Neural cell (in vitro differentiated cells): ENCODE data around the gene HTR2B. TPM values are rescaled to one million over a fixed set of nuclear protein-coding genes. Genes with fewer than 3 reads are reported as not detected.

ENCODE experiments used
- H2AFZ ChIP-seq: fragments of 200-600, 300-800 bp; sonication (generic), shearing (Covaris generic); 2 replicates; pipeline ENCODE4 v1.6.0; 2014; ENCODE audit warnings: low read depth, mild to moderate bottlenecking, antibody characterized with exemption, low read length, moderate library complexity
- H3F3A ChIP-seq: fragments of 200-600 bp; shearing (Covaris generic); 2 replicates; pipeline ENCODE4 v1.6.1; 2016; ENCODE audit warnings: mild to moderate bottlenecking, moderate library complexity, mixed read lengths, antibody characterized with exemption, low read length; ENCODE audit not compliant: insufficient read depth, poor library complexity, severe bottlenecking
- H3K27ac ChIP-seq: fragments of 200-600, 300-800 bp; sonication (generic), shearing (Covaris generic); 2 replicates; pipeline ENCODE4 v1.5.1; 2014; ENCODE audit warnings: mild to moderate bottlenecking, low read length, moderate library complexity
- H3K27me3 ChIP-seq: fragments of 300-800, 200-600 bp; sonication (generic), shearing (Covaris generic); 2 replicates; pipeline ENCODE4 v1.6.0; 2014; ENCODE audit warnings: mild to moderate bottlenecking, low read depth, low read length, moderate library complexity; ENCODE audit not compliant: insufficient read depth
- H3K36me3 ChIP-seq: fragments of 300-800, 200-600 bp; sonication (generic), shearing (Covaris generic); 2 replicates; pipeline ENCODE4 v1.5.1; 2014; ENCODE audit warnings: mild to moderate bottlenecking, antibody characterized with exemption, low read length, moderate library complexity; ENCODE audit not compliant: insufficient read depth
- H3K4me2 ChIP-seq: fragments of 300-800, 200-600 bp; sonication (generic), shearing (Covaris generic); 2 replicates; pipeline ENCODE4 v1.6.0; 2014; ENCODE audit warnings: mild to moderate bottlenecking, low read length
- H3K4me3 ChIP-seq: fragments of 300-800, 200-600 bp; sonication (generic), shearing (Covaris generic); 2 replicates; pipeline ENCODE4 v1.5.1; 2014; ENCODE audit warnings: mild to moderate bottlenecking, low read length, moderate library complexity
- H3K79me2 ChIP-seq: fragments of 200-600 bp; shearing (Covaris generic); replicated peaks from 2 replicates; pipeline ENCODE4 v1.6.0; 2014; ENCODE audit warnings: mild to moderate bottlenecking, low read length, moderate library complexity; ENCODE audit not compliant: insufficient read depth
- H3K9ac ChIP-seq: fragments of 300-800, 200-600 bp; sonication (generic), shearing (Covaris generic); 2 replicates; pipeline ENCODE4 v1.6.1; 2016; ENCODE audit warnings: mild to moderate bottlenecking, low read length, mixed read lengths
- H3K9me2 ChIP-seq: fragments of 200-600 bp; shearing (Covaris generic); 2 replicates; pipeline ENCODE4 v1.6.1; 2016; ENCODE audit warnings: mild to moderate bottlenecking, low read length, mixed read lengths; ENCODE audit not compliant: insufficient read depth
- H3K9me3 ChIP-seq: fragments of 200-600, 300-800 bp; sonication (generic), shearing (Covaris generic); 2 replicates; pipeline ENCODE4 v1.6.1; 2016; ENCODE audit warnings: mild to moderate bottlenecking, mixed run types, low read length, moderate library complexity, mixed read lengths
- H4K20me1 ChIP-seq: fragments of 200-600 bp; shearing (Covaris generic); 2 replicates; pipeline ENCODE4 v1.6.1; 2016; ENCODE audit warnings: mild to moderate bottlenecking, mixed run types; ENCODE audit not compliant: insufficient read depth
- CTCF ChIP-seq: fragments of 450-650 bp; IDR thresholded peaks from 2 replicates; pipeline ENCODE4 v1.5.1; 2014; ENCODE audit warnings: antibody characterized with exemption, mild to moderate bottlenecking, moderate library complexity; ENCODE audit not compliant: poor library complexity, severe bottlenecking
- EP300 ChIP-seq: fragments of 450-650 bp; conservative IDR thresholded peaks from 2 replicates; pipeline ENCODE4 v1.6.1; 2014; ENCODE audit warnings: antibody characterized with exemption, mild to moderate bottlenecking, moderate library complexity; ENCODE audit not compliant: poor library complexity, severe bottlenecking
- EZH2 ChIP-seq: fragments of 200-600, 300-800 bp; shearing (Covaris generic), sonication (generic); IDR thresholded peaks from 2 replicates; pipeline ENCODE4 v1.6.1; 2014; ENCODE audit warnings: antibody characterized with exemption, low read length, borderline replicate concordance, mild to moderate bottlenecking; ENCODE audit not compliant: insufficient read depth, poor library complexity, severe bottlenecking
- MXI1 ChIP-seq: fragments of 450-650 bp; conservative IDR thresholded peaks from 2 replicates; pipeline ENCODE4 v1.6.1; 2014; ENCODE audit warnings: antibody characterized with exemption, mild to moderate bottlenecking; ENCODE audit not compliant: poor library complexity, severe bottlenecking
- POLR2AphosphoS5 ChIP-seq: IDR thresholded peaks from 2 replicates; pipeline ENCODE4 v1.6.1; 2012
- RAD21 ChIP-seq: fragments of 450-650 bp; conservative IDR thresholded peaks from 2 replicates; pipeline ENCODE4 v1.6.1; 2014; ENCODE audit warnings: antibody characterized with exemption, mild to moderate bottlenecking, moderate library complexity
- SMC3 ChIP-seq: fragments of 450-650 bp; conservative IDR thresholded peaks from 2 replicates; pipeline ENCODE4 v1.6.1; 2014; ENCODE audit warnings: antibody characterized with exemption, mild to moderate bottlenecking, moderate library complexity; ENCODE audit not compliant: poor library complexity
- TAF1 ChIP-seq: IDR thresholded peaks from 2 replicates; pipeline ENCODE4 v1.6.1; 2012; ENCODE audit warnings: low read depth
- polyA plus RNA-seq: library from polyadenylated mRNA; depleted of rRNA; stranded (reverse); fragments of >200 nt; gene quantifications from 2 replicates; pipeline ENCODE4 v1.2.3, GENCODE V29; 2014
- TF ChIP-seq, protein P1 (sequence below): IDR thresholded peaks from 2 replicates; pipeline ENCODE4 v1.6.1; 2012; ENCODE audit warnings: borderline replicate concordance

HTR2B gene
- polyA plus RNA-seq, 1 donor from 2014 or later: not detected

DNA sequence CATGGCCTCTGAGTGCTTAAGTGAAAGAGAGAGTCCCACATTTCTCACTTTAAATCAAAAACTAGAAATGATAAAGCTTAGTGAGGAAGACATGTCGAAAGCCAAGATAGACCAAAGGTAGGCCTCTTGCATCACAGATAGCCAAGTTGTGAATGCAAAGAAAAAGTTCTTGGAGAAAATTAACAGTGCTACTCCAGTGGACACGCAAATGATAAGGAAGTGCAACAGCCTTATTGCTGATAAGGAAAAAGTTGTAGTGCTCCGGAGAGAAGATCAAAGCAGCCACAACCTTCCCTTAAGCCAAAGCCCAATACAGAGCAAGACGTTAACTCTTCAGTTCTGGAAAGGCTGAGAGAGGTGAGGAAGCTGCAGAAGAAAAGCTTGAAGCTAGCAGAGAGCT is 36.1 kb downstream of the HTR2B start:
- H3K27ac ChIP-seq: no peak overlapping the region
- no peak overlapping the region for H2AFZ ChIP-seq
- TF ChIP-seq EP300 (no peak), CTCF (no peak)
- H3K4me3 ChIP-seq: no peak overlapping the region
- no peaks in the 10 kb centered on the region for H3K79me2 ChIP-seq
- H3F3A ChIP-seq: no peaks in the 10 kb centered on the region
- H4K20me1 ChIP-seq: no peaks in the 10 kb centered on the region
- peaks cover 5% of the 10 kb centered on the region for H3K36me3 ChIP-seq
- H3K9me3 ChIP-seq: no peaks in the 10 kb centered on the region
- H3K4me2 ChIP-seq: no peak overlapping the region
- H3K27me3 ChIP-seq: no peaks in the 10 kb centered on the region
- no peak overlapping the region for H3K9ac ChIP-seq
- H3K9me2 ChIP-seq: no peaks in the 10 kb centered on the region

DNA sequence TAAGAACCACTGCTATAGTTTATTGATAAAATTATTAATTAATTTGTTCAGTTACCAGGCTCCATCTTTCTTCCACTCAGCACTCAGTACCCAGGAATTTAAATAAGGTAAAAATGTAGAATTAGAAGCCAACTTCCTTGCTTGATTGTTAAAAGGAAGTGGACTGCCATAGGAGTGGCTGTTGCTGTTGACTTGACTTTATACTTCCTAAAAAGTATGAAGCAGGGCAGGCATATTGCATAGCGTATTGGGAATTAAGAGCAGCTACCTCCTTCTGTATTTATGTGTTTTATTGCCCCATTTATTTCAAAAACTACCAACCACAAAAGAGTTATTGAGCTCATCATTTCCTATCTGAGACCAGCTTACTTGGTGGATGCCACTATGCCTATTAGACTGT is 40.3 kb downstream of the HTR2B start:
- H3K36me3 ChIP-seq: peaks cover 9% of the 10 kb centered on the region
- no peaks in the 10 kb centered on the region for H3F3A ChIP-seq
- no peak overlapping the region for H2AFZ ChIP-seq

More for the DNA sequence above, 40.3 kb downstream of the HTR2B start:
- Histone ChIP-seq H3K27ac (no peak overlapping the region), H3K4me2 (no peak overlapping the region), H3K4me3 (no peak overlapping the region), H3K27me3 (no peaks in the 10 kb centered on the region), H3K79me2 (no peaks in the 10 kb centered on the region), H3K9me2 (no peaks in the 10 kb centered on the region), H4K20me1 (no peaks in the 10 kb centered on the region), H3K9ac (no peak overlapping the region), H3K9me3 (no peaks in the 10 kb centered on the region)
- TF ChIP-seq EZH2 (no peak), MXI1 (no peak), CTCF (no peak), POLR2AphosphoS5 (no peak), EP300 (no peak), SMC3 (no peak), TAF1 (no peak), RAD21 (no peak)
- TF ChIP-seq, protein P1, sequence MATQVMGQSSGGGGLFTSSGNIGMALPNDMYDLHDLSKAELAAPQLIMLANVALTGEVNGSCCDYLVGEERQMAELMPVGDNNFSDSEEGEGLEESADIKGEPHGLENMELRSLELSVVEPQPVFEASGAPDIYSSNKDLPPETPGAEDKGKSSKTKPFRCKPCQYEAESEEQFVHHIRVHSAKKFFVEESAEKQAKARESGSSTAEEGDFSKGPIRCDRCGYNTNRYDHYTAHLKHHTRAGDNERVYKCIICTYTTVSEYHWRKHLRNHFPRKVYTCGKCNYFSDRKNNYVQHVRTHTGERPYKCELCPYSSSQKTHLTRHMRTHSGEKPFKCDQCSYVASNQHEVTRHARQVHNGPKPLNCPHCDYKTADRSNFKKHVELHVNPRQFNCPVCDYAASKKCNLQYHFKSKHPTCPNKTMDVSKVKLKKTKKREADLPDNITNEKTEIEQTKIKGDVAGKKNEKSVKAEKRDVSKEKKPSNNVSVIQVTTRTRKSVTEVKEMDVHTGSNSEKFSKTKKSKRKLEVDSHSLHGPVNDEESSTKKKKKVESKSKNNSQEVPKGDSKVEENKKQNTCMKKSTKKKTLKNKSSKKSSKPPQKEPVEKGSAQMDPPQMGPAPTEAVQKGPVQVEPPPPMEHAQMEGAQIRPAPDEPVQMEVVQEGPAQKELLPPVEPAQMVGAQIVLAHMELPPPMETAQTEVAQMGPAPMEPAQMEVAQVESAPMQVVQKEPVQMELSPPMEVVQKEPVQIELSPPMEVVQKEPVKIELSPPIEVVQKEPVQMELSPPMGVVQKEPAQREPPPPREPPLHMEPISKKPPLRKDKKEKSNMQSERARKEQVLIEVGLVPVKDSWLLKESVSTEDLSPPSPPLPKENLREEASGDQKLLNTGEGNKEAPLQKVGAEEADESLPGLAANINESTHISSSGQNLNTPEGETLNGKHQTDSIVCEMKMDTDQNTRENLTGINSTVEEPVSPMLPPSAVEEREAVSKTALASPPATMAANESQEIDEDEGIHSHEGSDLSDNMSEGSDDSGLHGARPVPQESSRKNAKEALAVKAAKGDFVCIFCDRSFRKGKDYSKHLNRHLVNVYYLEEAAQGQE: no peak
